GM10248 (cell line): ENCODE data around the gene PPP2R3A.
"Not testable (repeated sequence)": the region's sequence is repeated elsewhere in the genome, so short reads cannot be mapped to it uniquely, and the experiment has no call there.

Source experiments
- CTCF ChIA-PET: fragments of 300-600 bp; sonication (Branson Sonifier 250); formaldehyde crosslinking; extraction: SDS; loops from one replicate; lab custom pipeline; 2021; ENCODE audit warnings: antibody characterized with exemption; lab: Yijun Ruan, JAX
- POLR2A ChIA-PET: fragments of 350-650 bp; sonication (Branson Sonifier 250); formaldehyde crosslinking; extraction: SDS; loops from one replicate; lab custom pipeline; 2020; ENCODE audit warnings: antibody characterized with exemption; lab: Yijun Ruan, JAX
- DNase-seq: peaks from one replicate; pipeline ENCODE4 v3.0.0; 2012; ENCODE audit errors: extremely low spot score
- TF ChIP-seq, protein P1 (sequence below): IDR thresholded peaks from 2 replicates; pipeline ENCODE4 v1.5.1; 2012; ENCODE audit warnings: mild to moderate bottlenecking, low read depth; ENCODE audit errors: extremely low read depth, missing control alignments, control extremely low read depth

PPP2R3A gene

DNA sequence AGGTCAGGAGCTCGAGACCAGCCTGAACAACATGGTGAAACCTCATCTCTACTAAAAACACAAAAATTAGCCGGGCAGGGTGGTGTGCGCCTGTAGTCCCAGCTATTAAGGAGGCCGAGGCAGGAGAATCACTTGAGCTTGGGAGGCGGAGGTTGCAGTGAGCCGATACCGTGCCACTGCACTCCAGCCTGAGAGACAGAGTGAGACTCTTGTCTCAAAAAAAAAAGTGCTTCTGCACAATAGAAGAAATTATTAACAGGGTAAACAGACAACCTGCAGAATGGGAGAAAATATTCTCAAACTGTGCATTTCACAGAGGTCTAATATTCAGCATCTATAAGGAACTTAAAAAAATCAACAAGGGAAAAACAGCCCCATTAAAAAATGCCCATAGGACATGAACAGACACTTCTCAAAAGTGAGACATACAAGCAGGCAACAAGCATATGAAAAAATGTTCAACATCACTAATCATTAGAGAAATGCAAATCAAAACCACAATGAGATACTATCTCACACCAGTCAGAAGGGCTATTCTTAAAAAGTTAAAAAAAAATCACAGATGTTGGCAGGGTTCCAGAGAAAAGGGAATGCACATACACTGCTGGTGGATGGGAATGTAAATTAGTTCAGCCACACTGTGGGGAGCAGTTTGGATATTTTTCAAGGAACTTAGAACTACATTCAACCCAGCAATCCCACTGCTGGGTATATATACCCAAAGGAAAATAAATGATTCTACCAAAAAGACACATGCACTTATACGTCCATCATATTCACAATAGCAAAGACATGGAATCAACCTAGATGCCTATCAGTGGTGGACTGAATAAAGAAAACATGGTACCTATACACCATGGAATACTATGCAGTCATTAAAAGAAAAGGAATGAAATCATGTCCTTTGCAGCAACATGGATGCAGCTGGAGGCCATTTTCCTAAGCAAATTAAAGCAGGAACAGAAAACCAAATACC, 155.1 kb downstream of the PPP2R3A start:
- CTCF ChIA-PET, result interaction anchor here (1.0 to 2.4 kb wide), 2 partner anchors 15 to 893 kb away, joined by 3 to 5 read pairs; no protein-coding TSS in a partner anchor
- POLR2A ChIA-PET, result no interaction called here
- DNase-seq, result no peak
- TF ChIP-seq, protein P1, sequence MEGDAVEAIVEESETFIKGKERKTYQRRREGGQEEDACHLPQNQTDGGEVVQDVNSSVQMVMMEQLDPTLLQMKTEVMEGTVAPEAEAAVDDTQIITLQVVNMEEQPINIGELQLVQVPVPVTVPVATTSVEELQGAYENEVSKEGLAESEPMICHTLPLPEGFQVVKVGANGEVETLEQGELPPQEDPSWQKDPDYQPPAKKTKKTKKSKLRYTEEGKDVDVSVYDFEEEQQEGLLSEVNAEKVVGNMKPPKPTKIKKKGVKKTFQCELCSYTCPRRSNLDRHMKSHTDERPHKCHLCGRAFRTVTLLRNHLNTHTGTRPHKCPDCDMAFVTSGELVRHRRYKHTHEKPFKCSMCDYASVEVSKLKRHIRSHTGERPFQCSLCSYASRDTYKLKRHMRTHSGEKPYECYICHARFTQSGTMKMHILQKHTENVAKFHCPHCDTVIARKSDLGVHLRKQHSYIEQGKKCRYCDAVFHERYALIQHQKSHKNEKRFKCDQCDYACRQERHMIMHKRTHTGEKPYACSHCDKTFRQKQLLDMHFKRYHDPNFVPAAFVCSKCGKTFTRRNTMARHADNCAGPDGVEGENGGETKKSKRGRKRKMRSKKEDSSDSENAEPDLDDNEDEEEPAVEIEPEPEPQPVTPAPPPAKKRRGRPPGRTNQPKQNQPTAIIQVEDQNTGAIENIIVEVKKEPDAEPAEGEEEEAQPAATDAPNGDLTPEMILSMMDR, result no peak

DNA sequence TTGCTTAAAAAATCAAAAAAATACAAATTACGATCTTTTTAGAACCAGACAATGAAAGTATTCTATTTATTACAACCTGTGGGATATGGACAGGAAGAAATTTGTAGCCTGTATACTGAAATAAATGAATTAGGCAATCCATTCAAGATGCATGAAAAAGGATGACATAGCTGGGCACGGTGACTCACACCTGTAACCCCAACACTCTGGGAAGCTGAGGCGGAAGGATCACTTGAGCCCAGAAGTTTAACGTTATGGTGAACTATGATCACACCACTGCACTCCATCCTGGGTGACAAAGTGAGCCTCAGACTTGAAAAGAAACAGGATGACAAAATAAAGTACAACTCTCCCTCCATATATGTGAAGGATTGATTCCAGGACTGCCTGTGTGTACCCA, 156.5 kb downstream of the PPP2R3A start:
- TF ChIP-seq, protein P1, result no peak
- no peak for DNase-seq
- CTCF ChIA-PET, result interaction anchor here (2.4 kb wide), 1 partner anchor 14 kb away, joined by 5 read pairs; no protein-coding TSS in a partner anchor
- POLR2A ChIA-PET, result no interaction called here

DNA sequence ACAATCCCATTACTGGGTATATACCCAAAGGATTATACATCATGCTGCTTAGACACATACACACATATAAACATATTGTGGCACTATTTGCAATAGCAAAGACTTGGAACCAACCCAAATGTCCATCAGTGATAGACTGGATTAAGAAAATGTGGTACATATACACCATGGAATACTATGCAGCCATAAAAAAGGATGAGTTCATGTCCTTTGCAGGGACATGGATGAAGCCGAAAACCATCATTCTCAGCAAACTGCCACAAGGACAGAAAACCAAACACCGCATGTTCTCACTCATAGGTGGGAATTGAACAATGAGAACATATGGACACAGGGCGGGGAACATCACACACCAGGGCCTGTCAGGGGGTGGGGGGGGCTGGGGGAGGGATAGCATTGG, 166.1 kb downstream of the PPP2R3A start:
- DNase-seq, POLR2A ChIA-PET, CTCF ChIA-PET: not testable (repeated sequence)

DNA sequence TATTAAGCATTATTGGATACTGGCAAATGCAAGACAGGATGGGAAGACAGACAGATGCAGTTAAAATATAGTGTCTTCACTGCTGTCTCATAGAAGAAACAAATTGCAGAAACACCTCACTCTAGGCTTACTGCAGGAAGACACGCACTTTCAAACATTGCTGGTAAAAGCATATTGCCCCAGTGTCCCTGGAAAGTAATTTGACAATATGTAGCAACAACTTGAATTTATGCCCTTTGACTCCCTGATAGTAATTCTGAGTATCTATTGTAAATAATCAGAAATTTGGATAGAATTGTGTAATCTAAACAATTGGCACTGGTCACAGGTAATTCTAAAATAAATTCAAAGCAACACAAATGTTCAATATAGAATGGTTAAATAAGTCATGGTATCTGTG, 168.6 kb downstream of the PPP2R3A start:
- ChIA-PET CTCF (no interaction called here), POLR2A (no interaction called here)
- TF ChIP-seq, protein P1, result no peak
- DNase-seq, result no peak

DNA sequence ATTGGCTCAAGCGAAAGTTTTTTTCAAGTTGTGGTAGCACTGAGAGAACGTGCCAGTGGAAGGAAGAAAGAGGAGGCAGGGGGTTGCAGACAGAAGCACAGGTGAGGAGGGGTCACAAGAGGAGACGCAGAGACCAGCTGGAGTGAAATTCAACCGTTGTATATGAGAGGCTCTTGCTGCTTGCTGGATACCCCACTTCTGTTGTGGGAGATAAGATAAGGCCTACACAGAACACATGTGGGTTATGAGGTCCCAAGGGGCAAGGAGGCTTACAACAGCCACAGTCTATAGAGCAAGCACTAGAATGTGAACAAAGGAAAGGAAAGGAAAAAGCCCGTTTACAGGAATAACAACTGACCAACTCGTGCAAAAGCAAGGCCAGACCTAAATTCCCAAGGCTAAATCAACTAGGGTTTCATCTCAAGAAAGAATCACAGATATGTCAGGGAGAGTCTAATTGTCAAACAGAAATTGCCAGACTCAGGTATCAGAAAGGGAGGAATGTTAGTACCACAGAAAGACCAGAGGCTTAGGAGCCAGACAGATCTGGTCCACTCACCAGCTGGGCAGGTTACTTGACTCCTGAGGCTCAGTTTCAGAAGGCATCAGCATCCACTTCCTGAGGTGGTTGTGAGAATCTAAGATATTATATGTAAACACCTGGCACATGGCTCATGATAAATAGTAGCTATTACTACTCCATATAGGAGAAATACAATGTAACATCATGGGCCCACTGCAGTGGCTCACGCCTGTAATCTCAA, 169.7 kb downstream of the PPP2R3A start:
- POLR2A ChIA-PET, result no interaction called here
- DNase-seq, result no peak
- CTCF ChIA-PET, result interaction anchor here (1.2 to 1.3 kb wide), 3 partner anchors 10 to 617 kb away, joined by 4 to 5 read pairs (median 5); partner anchors contain the start of gene STAG1
- TF ChIP-seq, protein P1, result no peak

DNA sequence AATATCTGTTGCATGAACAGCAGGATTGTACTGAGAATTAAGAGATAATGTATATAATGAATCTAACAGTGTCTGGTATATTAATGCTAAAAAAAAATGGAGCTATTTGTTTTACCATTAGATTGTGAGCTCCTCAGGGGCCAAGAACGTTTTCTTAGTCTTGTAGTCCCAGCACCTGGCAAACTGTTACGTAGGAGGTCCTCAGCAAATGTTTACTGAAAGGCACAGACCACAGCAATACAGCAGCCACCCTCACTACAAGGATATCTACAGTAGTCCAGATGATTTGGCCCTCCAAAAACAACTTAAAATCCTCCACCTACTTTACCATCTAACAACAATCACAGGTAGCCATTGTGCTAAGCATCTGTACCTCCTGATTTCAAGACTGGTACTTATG, 170.9 kb downstream of the PPP2R3A start:
- CTCF ChIA-PET, result interaction anchor here (1.0 to 1.3 kb wide), 4 partner anchors 9 to 616 kb away, joined by 4 to 5 read pairs (median 5); partner anchors contain the start of gene STAG1
- no peak for DNase-seq
- POLR2A ChIA-PET, result no interaction called here
- TF ChIP-seq, protein P1, result no peak

DNA sequence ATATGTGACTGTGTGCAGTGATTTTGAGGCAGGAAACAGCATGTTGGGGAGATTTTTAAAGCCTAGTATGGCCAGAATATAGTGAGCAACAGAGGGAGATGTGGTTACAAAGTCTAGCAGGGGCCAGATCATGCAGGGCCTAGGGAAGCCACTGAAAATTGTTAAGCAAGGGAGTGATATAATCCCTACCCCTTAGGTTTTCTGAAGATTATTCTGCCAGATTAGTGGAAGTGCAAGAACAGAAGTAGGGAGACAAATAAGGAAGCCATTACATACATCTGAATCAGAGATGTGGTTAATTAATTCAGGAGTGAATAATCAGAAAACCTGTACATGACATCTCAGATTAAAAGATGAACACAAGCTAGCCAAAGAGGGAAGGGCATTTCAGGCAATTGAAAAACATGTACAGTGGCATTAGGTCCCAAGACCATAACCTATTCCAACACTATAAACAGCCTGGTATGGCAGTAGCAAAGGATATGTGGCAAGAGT, 175.8 kb downstream of the PPP2R3A start:
- POLR2A ChIA-PET, result no interaction called here
- no peak for DNase-seq
- TF ChIP-seq, protein P1, result no peak
- CTCF ChIA-PET, result no interaction called here
